GM18505 (cell line): Measurements from ENCODE around the gene CTSZ.
"Not testable (repeated sequence)": the region's sequence is repeated elsewhere in the genome, so short reads cannot be mapped to it uniquely, and the experiment has no call there.

ENCODE experiments used
- ATAC-seq: cut with Tn5 transposase; IDR thresholded peaks from one replicate; pipeline ENCODE4 v1.9.1; 2021; ENCODE audit not compliant: unreplicated experiment
- POLR2A ChIP-seq: IDR thresholded peaks from 4 replicates; pipeline ENCODE4 v1.6.1; 2011; ENCODE audit warnings: borderline replicate concordance; ENCODE audit not compliant: insufficient read depth, insufficient read length; ENCODE audit errors: extremely low read depth

Gene CTSZ

DNA sequence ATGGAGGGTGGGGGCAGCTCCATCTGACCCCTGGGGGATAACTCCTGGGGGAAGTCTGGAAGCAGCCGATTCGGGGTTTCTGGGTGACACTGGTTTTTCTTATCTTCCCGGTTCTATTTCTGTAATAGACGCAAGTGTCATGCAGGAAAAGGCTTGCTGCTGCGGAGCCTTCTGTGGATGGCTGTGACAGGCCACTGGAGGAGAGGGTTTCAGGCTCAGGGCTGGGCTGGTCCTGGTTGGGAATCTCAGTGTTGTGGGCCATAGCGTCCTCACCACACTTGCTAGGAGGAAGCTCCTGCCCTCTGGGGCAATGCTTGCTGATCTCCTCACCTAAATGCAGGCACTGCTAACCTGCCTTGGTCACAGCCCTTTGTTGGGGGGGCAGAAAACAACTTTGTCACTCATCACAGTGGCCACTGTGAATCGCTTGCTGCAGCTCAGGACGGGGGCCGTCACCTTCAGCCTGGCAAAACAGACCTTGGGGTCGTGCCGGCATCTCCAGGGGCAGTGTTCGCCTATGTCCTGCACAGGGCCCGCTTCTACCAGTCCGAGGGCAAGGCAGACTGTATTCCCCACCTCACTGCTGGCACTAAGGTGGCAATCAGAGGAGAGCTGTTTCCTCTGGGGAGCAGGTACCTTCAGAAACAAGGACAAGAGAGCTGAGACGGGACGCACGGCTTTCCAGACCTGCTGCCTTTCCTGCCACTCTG lies 7.8 kb upstream of the CTSZ start:
- no peak for ATAC-seq
- no peak for TF ChIP-seq POLR2A

DNA sequence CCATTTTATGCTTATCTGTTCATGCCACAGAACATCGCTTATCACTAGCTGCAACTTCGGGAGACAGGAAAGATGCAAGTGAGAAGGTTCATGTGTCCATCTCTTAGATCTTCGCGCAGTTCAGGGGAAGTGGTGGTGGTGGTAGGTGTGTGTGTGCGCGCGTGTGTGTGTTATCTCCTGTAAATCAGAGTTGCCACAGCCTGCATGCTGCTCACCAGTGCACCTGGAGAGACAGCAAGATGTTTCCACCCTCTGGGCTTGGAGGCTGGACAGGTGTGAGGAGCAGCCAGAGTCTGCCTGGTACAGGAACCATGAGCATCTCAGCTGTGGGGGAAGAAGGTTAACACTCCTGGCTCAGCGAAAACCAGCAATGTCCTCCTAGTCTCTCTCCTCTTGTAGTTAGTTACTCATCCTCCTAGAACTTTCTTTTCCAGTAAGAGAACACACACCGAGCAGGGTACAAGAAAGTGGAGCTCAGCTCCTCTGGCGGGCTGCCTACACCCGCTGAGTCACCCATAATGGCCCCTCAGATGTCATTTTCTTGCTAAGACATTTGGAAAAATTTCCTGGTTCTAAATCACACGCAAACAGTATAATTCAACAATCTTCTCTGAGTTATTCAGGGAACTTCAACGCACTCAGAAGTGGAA lies 7.0 kb upstream of the CTSZ start:
- no peak for ATAC-seq
- no peak for TF ChIP-seq POLR2A

DNA sequence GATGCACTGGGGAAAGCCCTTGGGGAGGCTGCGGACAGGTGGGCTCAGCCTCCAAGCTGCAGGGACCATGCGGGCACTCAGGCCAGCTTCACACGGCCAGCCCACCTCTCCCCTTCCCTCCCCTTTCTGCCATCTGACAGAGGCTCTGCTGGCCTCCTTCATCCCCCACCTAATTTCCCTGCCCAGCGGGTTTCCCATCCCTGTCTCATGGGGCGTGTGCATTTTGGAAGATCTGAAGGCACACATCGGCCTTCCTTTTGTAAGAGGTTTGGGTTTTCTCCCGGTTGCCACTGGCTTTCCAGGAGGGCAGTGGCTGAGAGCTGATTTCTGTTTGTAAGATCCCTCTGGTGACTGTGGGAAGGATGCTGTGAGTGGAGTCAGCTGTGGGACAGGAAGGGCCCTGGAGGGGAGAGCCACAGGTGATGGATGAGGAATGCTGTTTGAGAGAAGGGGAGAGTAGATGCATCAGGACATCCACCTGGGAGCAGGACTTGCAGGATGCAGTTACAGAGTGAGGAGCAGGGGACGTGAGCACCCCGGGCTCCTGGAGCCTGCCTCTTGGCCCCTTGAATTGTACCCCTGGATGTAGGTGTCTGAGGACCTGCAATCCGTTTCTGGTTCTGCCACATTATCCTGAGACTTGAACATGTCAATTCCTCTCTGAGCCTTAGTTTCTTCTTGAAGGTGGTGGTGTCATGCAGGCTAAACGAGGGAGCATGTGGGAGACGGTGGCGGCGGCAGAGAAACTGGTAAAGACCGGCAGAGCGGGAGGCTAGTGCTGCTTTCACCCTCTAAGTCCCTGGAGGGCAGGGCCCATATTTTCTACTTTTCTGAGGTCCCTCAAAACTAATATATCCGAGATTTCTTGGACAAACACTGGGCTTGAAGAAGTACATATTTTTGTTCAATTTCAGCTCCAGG lies 6.2 kb upstream of the CTSZ start:
- ATAC-seq: no peak
- TF ChIP-seq POLR2A: no peak

DNA sequence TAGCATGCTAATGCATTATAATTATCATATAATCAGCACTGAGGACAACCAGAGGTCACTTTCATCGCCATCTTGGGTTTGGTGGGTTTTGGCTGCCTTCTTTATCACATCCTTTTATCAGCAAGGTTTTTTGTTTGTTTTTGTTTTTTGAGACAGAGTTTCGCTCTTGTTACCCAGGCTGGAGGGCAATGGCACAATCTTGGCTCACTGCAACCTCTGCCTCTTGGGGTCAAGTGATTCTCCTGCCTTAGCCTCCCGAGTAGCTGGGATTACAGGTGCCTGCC lies 4.8 kb upstream of the CTSZ start:
- ATAC-seq: not testable (repeated sequence)

DNA sequence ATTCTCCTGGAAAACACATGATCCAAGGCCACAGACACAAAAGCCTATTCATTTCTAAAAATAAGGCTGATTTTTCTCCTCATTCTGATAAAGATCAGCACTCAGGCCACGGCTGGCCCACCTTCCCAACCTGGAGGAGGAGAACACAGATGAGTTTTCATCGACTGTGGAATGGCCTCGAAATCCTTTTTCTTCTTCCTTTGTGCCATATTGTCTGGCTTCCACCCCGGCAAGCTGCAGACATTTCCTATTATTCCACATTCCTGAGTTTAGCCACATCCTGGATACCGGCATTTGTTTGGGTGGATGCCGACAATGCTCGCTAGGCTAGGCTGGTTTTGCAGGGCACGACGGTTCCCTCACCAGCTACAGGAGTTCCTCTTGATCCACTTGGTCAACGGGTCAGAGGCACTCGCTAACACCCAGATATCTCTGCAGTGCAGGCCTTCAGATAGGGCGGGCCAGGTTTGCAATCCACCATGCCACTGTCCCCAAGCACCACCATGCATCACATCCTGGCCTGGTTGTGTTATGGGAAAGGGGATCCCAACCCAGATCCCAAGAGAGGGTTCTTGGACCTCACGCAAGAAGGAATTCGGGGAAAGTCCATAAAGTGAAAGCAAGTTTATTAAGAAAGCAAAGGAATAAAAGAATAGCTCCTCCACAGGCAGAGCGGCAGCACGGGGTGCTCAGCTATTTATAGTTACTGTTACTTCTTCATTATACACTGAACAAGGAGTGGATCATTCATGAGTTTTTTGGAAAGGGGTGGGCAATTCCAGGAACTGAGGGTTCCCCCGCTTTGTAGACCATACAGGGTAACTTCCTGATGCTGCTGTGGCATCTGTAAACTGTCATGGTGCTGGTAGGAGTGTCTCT lies 4.2 kb upstream of the CTSZ start:
- no peak for TF ChIP-seq POLR2A
- ATAC-seq: no peak

DNA sequence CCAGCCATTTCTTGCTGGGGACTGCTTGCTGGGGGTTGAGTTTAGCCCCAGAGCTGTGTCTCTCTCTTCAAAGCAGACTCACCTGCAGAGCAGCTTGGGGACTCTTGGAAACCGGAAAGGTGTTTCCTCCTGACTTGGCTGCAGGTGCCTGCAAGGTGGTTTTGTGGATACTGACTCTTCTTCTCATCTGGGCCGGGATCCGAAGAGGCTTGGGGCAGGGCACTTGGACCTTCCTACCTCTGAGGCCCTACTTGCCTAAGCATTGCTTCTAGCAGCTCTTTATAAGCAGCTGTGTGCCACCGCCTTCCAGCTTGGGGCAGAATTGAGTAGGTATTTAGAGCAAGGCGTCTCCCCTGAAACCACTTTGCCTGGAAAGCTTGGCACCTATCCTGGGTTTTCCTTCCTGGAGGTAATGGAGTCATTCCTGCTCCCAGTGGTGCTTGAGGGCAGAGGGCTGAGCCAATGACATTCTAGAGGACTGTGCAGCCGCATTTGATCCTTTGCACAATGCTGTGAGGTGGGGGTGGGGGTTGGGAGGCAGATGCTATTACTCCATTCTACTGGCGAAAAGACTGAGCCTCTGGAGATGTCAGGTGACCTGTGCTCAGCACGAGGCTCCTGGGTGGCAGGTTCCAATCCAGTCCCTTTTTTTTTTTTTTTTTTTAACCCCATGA lies 3.4 kb upstream of the CTSZ start:
- ATAC-seq: no peak
- TF ChIP-seq POLR2A: no peak

DNA sequence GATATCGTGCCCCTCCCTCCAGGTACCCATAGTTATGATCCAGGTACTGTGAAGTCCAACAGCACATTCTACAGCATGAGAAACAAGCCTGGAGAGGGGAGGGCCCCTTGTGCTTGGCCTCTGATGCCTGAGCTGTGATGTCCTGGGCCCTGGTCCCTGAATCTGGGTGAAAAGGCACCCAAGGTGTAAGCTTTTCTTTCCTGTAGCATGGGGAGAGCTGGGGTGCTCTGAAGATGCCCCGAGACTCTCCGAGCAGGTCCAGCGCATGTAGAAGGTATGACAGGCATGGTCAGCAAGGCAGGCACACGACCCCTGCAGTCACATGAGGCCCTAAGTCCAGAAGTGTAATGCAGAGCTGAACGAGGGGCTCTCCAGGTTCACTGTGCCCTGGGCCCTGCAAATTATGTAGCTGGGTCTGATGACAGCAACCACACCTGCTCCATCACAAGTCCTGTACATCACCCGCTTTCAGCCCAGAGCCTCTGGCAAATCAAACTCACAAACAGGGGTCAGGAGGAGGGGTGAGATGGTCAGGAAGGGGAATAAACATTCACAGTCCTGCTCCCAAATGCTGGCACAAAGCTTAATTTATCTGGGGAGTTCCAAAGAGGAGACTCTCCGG lies 1.8 kb upstream of the CTSZ start:
- no peak for TF ChIP-seq POLR2A
- ATAC-seq: no peak

DNA sequence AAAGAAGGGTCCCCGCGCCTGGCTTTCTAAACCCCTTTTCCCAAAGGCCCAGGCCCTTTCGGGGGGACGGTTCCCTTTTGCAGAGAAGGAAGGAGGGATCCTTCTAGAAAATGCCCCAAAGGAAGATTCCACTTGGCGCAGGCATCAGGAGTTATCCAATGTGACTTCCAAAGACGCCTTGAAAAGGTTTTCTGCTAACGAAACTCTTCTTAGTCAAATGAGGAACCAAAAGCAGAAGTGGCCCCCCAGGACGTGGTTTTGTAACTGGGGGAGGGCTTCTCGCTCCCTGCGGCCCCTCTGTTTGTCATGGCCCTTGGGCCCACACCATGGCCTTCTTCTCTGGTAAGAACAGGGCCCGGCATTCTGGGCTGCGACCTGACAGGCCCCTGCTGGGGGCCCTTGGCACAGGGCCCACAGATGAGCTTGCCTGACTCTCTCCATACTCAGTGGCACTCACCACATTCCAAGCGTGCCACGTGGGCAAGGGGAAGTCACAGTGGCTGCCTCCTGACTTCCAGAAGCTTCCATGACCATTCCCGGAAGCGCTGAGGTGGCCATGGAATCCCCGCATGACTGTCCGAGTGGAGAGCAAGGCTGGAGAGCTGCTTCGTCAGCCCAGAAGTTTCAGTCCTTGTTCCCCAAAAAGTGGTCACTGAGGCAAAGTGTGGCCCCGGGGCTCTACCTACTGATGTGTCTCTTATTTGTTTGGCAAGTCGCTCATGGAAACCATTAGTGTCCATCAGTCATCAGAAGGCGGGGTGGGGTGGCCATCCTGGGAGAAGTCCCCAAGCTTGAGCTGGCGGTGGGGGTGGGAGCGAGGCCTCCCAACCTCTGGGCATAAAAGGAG lies 834 bp upstream of the CTSZ start:
- peak; percentile 29 for ATAC-seq
- peak; percentile 58 for TF ChIP-seq POLR2A

DNA sequence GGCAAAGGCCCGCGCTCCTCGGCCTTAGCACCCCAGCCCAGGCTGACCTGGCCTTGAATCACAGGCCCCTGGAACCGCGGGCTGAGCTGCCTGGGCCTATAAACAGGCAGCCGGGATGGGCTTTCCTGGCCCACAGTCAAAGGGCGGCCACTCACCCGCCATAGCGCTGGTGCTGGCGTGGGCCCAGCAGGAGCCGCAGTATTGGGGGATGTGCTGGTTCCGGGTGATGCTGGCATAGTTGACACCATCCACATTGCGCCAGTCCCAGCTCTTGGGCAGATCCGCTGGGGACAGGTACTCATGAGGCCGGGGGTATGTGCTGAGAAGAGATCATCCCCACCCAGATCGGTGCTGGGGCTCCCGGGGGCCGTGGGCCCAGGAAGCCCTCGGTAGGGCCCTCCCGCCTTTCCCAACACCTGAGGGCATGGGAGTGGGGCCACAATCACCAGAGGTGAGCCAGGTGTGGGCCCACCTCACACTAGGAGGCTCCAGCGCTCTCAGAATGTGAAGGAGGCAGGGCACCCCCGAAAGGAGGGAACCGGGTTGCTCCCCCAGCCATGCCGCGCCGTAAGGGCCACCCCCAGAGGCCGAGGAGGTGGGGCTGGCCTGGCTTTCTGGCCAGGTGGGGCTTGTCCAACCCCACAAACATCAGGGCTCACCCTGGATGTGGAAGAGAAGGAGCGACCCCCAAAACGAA lies 739 bp downstream of the CTSZ start:
- no peak for TF ChIP-seq POLR2A
- ATAC-seq: no peak

DNA sequence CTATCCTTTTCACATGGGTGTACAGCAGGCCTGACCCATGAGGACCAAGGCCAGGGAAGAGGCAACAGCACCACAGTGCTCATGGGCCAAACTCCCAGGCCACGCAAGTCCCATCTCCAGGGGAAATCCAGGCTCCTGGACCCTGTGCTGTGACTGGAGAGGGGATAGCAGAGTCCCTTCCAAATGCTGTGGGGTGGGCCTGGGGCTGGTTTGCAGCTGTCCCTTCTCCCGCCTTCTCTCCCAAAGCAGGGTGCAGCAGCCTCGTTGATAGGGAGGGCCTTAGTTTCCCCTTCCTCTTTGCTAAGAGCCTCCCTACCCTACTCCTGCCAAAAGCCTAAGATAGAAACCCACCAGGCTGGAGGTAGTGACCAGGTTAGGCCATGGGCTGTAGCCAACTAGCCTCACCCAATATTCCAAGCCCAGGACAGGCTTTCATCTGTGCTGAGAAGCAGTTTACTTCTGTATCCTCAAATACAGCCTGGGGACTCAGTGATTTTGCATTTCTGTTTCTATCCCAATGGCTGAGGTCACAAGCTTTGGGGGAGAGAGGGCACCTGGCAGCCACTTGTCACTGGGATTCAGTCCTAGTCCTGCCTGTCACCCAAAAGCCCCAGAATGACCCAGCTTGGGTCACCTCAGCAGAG lies 1.4 kb downstream of the CTSZ start:
- ATAC-seq: no peak
- no peak for TF ChIP-seq POLR2A

DNA sequence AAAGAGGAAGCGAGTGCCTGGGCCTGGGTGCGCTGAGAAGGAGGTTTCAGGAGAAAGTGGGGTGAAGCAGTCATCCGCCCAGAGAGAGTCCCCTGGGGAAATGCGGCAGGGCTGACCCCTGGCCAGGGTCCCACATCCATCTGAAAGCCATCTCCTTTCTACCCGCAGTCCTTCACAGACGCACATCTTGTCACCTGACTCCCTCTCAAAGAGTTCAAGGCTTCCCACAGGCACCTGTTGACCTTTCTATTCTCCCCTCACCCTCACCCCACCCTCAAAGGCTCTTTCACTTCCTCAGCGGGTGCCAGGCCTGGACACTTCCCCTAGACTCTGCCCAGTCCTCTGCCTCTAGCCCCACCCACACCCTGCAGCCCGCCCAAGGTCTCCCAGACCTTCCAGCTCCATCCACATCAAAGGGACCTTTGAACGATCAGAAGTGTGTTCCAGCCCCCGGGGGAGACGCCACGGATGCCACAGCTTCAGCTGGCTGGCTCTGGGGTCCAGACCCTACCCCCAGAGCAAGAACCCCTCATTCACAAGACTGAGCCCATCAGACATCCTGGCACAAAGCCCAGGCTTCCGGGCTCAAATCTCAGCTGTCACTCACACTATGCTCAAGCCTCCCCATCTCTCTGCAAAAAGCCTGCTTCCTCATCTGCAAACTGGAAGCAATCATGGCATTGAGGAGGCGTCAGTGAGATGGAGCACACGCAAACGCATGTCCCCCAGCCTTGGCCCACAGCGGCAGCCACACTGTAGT lies 2.1 kb downstream of the CTSZ start:
- peak; percentile 47 for ATAC-seq
- peak; percentile 83 for TF ChIP-seq POLR2A

DNA sequence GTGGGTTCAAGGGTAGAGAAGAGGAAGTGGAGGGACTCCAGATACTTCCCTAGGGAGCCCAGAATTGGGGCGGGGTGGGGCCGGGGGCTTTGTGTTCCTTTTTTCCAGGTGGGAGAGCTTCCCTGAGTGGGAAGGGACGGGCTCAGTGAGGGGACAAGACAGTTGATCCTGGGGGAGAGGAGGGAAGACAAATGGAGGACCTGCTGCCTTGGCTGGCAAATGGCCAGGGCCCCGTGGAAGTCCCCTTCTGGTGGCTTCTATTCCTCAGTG lies 2.6 kb downstream of the CTSZ start:
- TF ChIP-seq POLR2A: no peak
- ATAC-seq: no peak
